ENCODE measurements around the gene OSBPL2.

Gene OSBPL2

GRCh38 chr20:62287129-62287528 is 48.8 kb downstream of the OSBPL2 start:
- DNase-seq: no peak

- DNase-seq: no peak
Observed at GRCh38 chr20:62287759-62288534, 49.6 kb downstream of the OSBPL2 start.

- no peak for DNase-seq
Observed at GRCh38 chr20:62288535-62289105, 50.3 kb downstream of the OSBPL2 start.

- no peak for DNase-seq
Observed at GRCh38 chr20:62289131-62289530, 50.8 kb downstream of the OSBPL2 start.

GRCh38 chr20:62289898-62290297 is 51.6 kb downstream of the OSBPL2 start:
- no peak for DNase-seq

- no peak for DNase-seq
Observed at GRCh38 chr20:62291251-62292066, 53.1 kb downstream of the OSBPL2 start.

- no peak for DNase-seq
Observed at GRCh38 chr20:62292108-62292507, 53.8 kb downstream of the OSBPL2 start.

- DNase-seq: no peak
Observed at GRCh38 chr20:62293111-62293784, 54.9 kb downstream of the OSBPL2 start.

- DNase-seq: no peak
Observed at GRCh38 chr20:62293946-62294345, 55.6 kb downstream of the OSBPL2 start.

GRCh38 chr20:62294516-62294915 is 56.2 kb downstream of the OSBPL2 start:
- DNase-seq: no peak

- DNase-seq: no peak
Observed at GRCh38 chr20:62296724-62297448, 58.6 kb downstream of the OSBPL2 start.

- no peak for DNase-seq
Observed at GRCh38 chr20:62297449-62298227, 59.3 kb downstream of the OSBPL2 start.

- no peak for DNase-seq
Observed at GRCh38 chr20:62298577-62299249, 60.4 kb downstream of the OSBPL2 start.

- DNase-seq: no peak
Observed at GRCh38 chr20:62299666-62300236, 61.4 kb downstream of the OSBPL2 start.

GRCh38 chr20:62300319-62300718 is 62.0 kb downstream of the OSBPL2 start:
- no peak for DNase-seq

GRCh38 chr20:62301111-62301668 is 62.9 kb downstream of the OSBPL2 start:
- DNase-seq: no peak

- peak; percentile 76 for DNase-seq
Observed at GRCh38 chr20:62301773-62302340, 63.5 kb downstream of the OSBPL2 start.

GRCh38 chr20:62302341-62303061 is 64.2 kb downstream of the OSBPL2 start, which contains the start of gene ADRM1:
ADRM1 (plus strand) TSS chr20:62302997; CDS start chr20:62303569, 572 bp downstream.
- DNase-seq: peak; percentile 89

- no peak for DNase-seq
Observed at GRCh38 chr20:62303062-62303339, 64.7 kb downstream of the OSBPL2 start.

All from KG1 (cell line).